ENCODE results near the gene C2CD3. TPM values are rescaled to one million over a fixed set of nuclear protein-coding genes. Genes with fewer than 3 reads are reported as not detected.
"Not testable (repeated sequence)": the region's sequence is repeated elsewhere in the genome, so short reads cannot be mapped to it uniquely, and the experiment has no call there.

Gene C2CD3
- total and polyA plus RNA-seq, 9 donors, result 14.5 to 25.8 (median 18.5) TPM

DNA sequence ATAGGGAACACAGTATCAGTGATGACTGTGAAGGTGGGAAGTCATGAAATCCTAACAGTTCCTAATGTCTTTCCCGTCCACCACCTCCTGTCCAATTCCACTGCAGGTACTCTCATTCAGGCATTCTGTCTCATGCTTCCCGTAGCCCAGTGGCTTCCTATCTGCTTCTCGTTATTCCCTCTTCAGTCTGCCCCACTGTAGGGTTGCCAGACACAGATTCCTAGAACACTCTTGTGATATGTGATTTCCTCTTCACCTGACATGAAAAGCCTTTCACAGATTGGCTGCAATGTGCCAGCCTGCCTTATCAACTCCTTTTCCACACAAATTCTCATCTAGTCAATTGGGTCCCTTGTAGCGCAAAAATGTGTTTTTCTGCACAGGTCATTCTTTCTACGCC, 49.0 kb downstream of the C2CD3 start:
- Histone ChIP-seq H3K4me1 (ENCODE audit: control insufficient read depth, insufficient read depth, low read length) (no peaks in the 10 kb centered on the region), H3K4me3 (ENCODE audit: low read length) (no peak overlapping the region), H3K27me3 (ENCODE audit: control insufficient read depth, insufficient read depth, low read length) (no peaks in the 10 kb centered on the region), H3K36me3 (ENCODE audit: control insufficient read depth, insufficient read depth, low read length) (peaks cover 14% of the 10 kb centered on the region), H3K9me3 (replicated peaks; ENCODE audit: control insufficient read depth, low read depth, low read length) (no peaks in the 10 kb centered on the region), H3K27ac (ENCODE audit: low read length) (no peak overlapping the region)
- no peak for DNase-seq
- 82% methylated on average over 5 of the region's 5 CpGs for WGBS (ENCODE audit: insufficient coverage)

DNA sequence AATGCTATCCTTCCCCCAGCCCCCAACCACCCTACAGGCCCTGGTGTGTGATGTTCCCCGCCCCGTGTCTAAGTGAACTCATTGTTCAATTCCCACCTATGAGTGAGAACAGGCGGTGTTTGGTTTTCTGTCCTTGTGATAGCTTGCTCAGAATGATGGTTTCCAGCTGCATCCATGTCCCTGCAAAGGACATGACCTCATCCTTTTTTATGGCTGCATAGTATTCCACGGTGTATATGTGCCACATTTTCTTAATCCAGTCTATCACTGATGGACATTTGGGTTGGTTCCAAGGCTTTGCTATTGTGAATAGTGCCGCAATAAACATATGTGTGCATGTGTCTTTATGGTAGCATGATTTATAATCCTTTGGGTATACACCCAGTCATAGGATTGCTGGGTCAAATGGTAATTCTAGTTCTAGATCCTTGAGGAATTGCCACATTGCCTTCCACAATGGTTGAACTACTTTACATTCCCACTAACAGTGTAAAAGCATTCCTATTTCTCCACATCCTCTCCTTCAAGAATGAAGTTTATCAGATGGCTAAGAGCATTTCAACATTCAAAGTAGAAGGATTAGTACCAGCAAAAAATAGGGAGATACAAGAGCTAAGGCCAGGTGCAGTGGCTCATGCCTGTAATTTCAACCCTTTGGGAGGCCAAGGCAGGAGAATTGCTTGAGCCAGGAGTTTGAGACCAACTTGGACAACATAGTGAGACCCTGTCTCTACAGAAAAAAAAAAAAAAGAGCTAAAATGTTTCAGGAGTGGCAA, 50.4 kb downstream of the C2CD3 start:
- H3K27ac ChIP-seq (ENCODE audit: low read length); H3K4me1 ChIP-seq (ENCODE audit: control insufficient read depth, insufficient read depth, low read length); DNase-seq; H3K9me3 ChIP-seq (replicated peaks; ENCODE audit: control insufficient read depth, low read depth, low read length); H3K4me3 ChIP-seq (ENCODE audit: low read length); H3K27me3 ChIP-seq (ENCODE audit: control insufficient read depth, insufficient read depth, low read length): not testable (repeated sequence)
- WGBS (ENCODE audit: insufficient coverage), result 100% methylated on average over 3 of the region's 5 CpGs
- H3K36me3 ChIP-seq (ENCODE audit: control insufficient read depth, insufficient read depth, low read length), result peaks cover 14% of the 10 kb centered on the region

DNA sequence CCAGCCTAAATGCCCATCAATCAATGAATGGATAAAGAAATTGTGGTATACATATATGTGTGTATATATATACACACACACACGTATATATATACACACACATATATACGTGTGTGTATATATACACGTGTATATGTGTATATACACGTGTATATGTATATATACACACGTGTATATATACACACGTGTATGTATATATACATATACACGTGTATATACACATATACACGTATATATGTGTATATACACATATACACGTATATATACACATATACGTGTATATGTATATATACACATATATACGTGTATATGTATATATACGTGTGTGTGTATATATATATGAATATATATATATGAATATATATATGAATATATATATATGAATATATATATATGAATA, 54.1 kb downstream of the C2CD3 start:
- no CpG with 5 or more reads among the region's 12 CpGs for WGBS (ENCODE audit: insufficient coverage)
- Histone ChIP-seq H3K27ac (ENCODE audit: low read length) (no peak overlapping the region), H3K4me1 (ENCODE audit: control insufficient read depth, insufficient read depth, low read length) (no peaks in the 10 kb centered on the region), H3K4me3 (ENCODE audit: low read length) (no peak overlapping the region), H3K36me3 (ENCODE audit: control insufficient read depth, insufficient read depth, low read length) (peaks cover 32% of the 10 kb centered on the region), H3K27me3 (ENCODE audit: control insufficient read depth, insufficient read depth, low read length) (no peaks in the 10 kb centered on the region), H3K9me3 (replicated peaks; ENCODE audit: control insufficient read depth, low read depth, low read length) (peaks cover 4% of the 10 kb centered on the region)
- DNase-seq, result no peak

DNA sequence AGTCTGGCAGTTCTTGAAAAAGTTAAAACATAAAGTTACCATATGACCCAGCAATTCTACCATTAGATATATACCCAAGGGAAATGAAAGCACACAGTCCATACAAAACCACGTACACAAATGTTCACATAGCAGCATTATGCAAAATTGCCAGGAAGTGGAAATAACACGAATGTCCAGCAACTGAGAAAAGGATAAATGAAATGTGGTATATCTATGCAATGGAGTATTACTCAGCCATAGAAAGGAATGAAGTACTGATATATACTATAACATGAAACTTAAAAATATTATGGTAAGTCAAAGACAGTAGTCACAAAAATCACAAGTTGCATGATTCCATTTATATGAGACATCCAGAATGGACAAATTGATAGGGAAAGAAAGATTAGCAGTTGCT, 57.9 kb downstream of the C2CD3 start:
- Histone ChIP-seq H3K9me3 (replicated peaks; ENCODE audit: control insufficient read depth, low read depth, low read length) (peaks cover 4% of the 10 kb centered on the region), H3K4me1 (ENCODE audit: control insufficient read depth, insufficient read depth, low read length) (no peaks in the 10 kb centered on the region), H3K36me3 (ENCODE audit: control insufficient read depth, insufficient read depth, low read length) (peaks cover 27% of the 10 kb centered on the region), H3K27me3 (ENCODE audit: control insufficient read depth, insufficient read depth, low read length) (no peaks in the 10 kb centered on the region), H3K27ac (ENCODE audit: low read length) (no peak overlapping the region), H3K4me3 (ENCODE audit: low read length) (no peak overlapping the region)
- DNase-seq, result no peak
- WGBS (ENCODE audit: insufficient coverage), result no CpG with 5 or more reads among the region's 2 CpGs

DNA sequence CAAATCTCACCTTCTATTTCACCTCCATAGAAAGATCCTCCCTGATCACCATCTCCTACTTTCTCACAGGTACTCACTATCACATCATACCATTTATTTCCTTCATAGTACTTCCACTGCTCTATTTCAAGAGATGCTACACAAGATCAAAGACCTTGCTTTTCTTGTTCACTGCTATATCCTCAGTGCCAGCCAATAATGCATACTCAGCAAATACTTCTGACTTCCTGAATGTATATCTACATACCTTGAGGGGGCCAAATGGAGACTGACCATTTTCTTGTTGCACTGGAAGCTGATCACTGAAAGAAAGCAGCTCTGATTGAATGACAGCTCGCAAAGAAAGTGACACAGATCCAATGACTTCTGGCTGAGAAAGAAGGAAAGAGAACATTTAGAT, 64.7 kb downstream of the C2CD3 start:
- no peak overlapping the region for H3K27ac ChIP-seq (ENCODE audit: low read length)
- H3K9me3 ChIP-seq (replicated peaks; ENCODE audit: control insufficient read depth, low read depth, low read length), result no peaks in the 10 kb centered on the region
- no CpG with 5 or more reads among the region's 1 CpG for WGBS (ENCODE audit: insufficient coverage)
- no peaks in the 10 kb centered on the region for H3K27me3 ChIP-seq (ENCODE audit: control insufficient read depth, insufficient read depth, low read length)
- no peaks in the 10 kb centered on the region for H3K4me1 ChIP-seq (ENCODE audit: control insufficient read depth, insufficient read depth, low read length)
- H3K36me3 ChIP-seq (ENCODE audit: control insufficient read depth, insufficient read depth, low read length), result peaks cover 18% of the 10 kb centered on the region
- no peak overlapping the region for H3K4me3 ChIP-seq (ENCODE audit: low read length)
- no peak for DNase-seq

DNA sequence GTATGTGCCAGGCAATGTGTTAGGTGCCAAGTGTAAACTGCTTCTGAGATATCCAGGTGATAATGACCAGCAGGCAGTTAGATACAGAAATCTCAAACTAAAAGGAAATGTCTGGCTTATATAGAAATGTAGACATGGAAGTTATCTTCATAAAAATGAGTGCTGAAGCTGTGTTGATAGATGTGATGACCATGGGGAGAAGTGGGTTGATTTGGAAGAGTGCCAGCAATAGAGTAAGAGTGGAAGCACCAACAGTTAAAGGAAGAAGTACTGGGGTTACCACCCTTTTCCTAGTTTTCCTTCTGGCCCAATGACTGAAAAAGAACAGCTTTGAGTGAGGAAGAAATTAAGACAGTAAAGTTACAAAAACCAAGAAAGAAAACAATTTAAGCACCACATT, 68.5 kb downstream of the C2CD3 start:
- Histone ChIP-seq H3K4me1 (ENCODE audit: control insufficient read depth, insufficient read depth, low read length) (no peaks in the 10 kb centered on the region), H3K4me3 (ENCODE audit: low read length) (no peak overlapping the region), H3K9me3 (replicated peaks; ENCODE audit: control insufficient read depth, low read depth, low read length) (no peaks in the 10 kb centered on the region), H3K27ac (ENCODE audit: low read length) (no peak overlapping the region), H3K27me3 (ENCODE audit: control insufficient read depth, insufficient read depth, low read length) (no peaks in the 10 kb centered on the region), H3K36me3 (ENCODE audit: control insufficient read depth, insufficient read depth, low read length) (peaks cover 19% of the 10 kb centered on the region)
- DNase-seq, result no peak

DNA sequence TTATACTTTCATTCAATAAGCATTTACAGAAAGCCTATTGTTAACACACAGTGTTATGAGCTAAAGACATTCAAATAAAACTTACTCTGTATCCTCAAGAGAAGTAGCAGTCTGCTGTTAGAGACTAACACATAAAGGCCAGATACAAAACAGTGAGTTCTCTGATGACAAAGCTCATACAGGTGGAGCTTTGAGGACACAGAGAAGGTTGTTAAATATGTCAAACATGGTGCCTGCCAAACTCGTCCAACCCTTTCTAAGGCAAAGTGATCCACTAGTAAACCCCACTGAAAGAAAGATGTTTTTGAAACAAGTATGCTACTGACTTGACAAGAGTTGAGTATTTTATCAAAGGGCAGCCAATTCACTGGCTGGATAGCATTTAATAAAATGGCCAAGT, 70.1 kb downstream of the C2CD3 start:
- Histone ChIP-seq H3K27ac (ENCODE audit: low read length) (no peak overlapping the region), H3K4me1 (ENCODE audit: control insufficient read depth, insufficient read depth, low read length) (no peaks in the 10 kb centered on the region), H3K4me3 (ENCODE audit: low read length) (no peak overlapping the region), H3K27me3 (ENCODE audit: control insufficient read depth, insufficient read depth, low read length) (no peaks in the 10 kb centered on the region), H3K9me3 (replicated peaks; ENCODE audit: control insufficient read depth, low read depth, low read length) (no peaks in the 10 kb centered on the region), H3K36me3 (ENCODE audit: control insufficient read depth, insufficient read depth, low read length) (peaks cover 18% of the 10 kb centered on the region)
- DNase-seq, result no peak
- WGBS (ENCODE audit: insufficient coverage), result no CpG with 5 or more reads among the region's 1 CpG

DNA sequence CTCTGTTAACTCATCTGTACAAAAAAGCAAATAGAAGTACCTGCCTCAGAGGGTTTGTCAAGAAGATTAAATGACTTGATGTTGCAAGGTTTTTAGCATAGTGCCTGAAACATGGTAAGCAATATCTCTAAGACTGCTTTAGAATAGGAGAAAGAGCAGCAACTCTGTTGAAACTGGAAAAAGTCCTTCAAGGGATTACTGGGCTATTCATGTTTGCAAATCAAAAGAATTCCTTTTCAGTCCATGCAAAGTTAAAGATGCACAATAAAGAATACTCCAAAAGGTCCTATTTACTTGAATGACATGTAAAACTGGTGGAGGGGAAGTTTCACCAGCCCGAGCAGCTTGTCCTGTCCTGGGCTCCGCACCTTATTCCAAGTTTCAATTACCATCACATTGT, 70.6 kb downstream of the C2CD3 start:
- peaks cover 13% of the 10 kb centered on the region for H3K36me3 ChIP-seq (ENCODE audit: control insufficient read depth, insufficient read depth, low read length)
- no CpG with 5 or more reads among the region's 2 CpGs for WGBS (ENCODE audit: insufficient coverage)
- DNase-seq, result no peak

DNA sequence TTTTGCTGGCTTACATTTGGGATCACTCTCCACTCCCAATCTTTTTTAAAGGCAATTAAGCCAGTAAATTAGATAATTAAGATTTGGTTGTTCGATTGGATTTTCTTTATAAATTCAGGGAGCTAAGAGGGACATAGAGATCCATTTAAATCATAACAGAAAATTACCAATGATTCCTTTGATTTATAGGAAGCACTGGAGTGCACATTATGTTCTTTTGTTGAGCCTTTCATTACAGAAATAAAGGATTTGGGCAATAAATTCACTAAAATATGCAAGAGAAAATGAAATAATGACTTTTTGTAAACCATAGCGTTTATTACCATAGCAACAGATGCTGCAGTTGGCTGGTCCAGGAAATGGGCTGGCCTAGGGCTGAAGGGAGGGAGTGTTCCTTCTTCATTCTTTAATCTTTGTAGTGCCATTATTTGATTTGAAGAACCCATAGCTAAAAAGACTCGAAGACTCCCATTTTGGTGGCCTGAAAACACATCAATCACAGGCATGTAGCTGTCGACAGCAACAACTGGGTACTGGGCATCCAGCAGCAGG, 73.0 kb downstream of the C2CD3 start:
- no peaks in the 10 kb centered on the region for H3K4me1 ChIP-seq (ENCODE audit: control insufficient read depth, insufficient read depth, low read length)
- no peaks in the 10 kb centered on the region for H3K9me3 ChIP-seq (replicated peaks; ENCODE audit: control insufficient read depth, low read depth, low read length)
- WGBS (ENCODE audit: insufficient coverage), result no CpG with 5 or more reads among the region's 4 CpGs
- no peak overlapping the region for H3K27ac ChIP-seq (ENCODE audit: low read length)
- no peak for DNase-seq
- peaks cover 17% of the 10 kb centered on the region for H3K36me3 ChIP-seq (ENCODE audit: control insufficient read depth, insufficient read depth, low read length)
- H3K27me3 ChIP-seq (ENCODE audit: control insufficient read depth, insufficient read depth, low read length), result no peaks in the 10 kb centered on the region
- H3K4me3 ChIP-seq (ENCODE audit: low read length), result no peak overlapping the region

More for the DNA sequence above, 70.6 kb downstream of the C2CD3 start:
- H3K27me3 ChIP-seq (ENCODE audit: control insufficient read depth, insufficient read depth, low read length), result no peaks in the 10 kb centered on the region
- no peak overlapping the region for H3K27ac ChIP-seq (ENCODE audit: low read length)
- no peaks in the 10 kb centered on the region for H3K9me3 ChIP-seq (replicated peaks; ENCODE audit: control insufficient read depth, low read depth, low read length)
- no peak overlapping the region for H3K4me3 ChIP-seq (ENCODE audit: low read length)
- no peaks in the 10 kb centered on the region for H3K4me1 ChIP-seq (ENCODE audit: control insufficient read depth, insufficient read depth, low read length)

DNA sequence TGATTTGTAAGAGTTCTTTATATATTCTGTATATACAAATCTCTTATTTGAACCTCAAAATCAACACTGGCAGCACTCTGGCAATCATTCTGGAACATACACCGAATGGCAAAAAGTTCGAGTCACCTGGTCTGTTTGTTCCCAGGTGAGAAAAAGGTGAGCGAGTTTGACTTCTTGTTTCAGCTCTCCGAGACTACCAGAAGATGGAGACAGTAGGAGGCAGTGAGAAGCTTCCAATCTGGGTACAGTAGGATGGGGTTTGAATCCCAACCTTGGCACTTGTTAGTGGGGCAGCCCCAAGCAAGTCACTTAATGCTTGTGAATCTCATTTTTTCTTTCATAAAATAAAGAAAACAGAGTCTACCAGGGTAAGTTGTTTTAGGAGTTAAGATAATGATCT, 76.4 kb downstream of the C2CD3 start:
- Histone ChIP-seq H3K4me1 (ENCODE audit: control insufficient read depth, insufficient read depth, low read length) (no peaks in the 10 kb centered on the region), H3K9me3 (replicated peaks; ENCODE audit: control insufficient read depth, low read depth, low read length) (no peaks in the 10 kb centered on the region), H3K36me3 (ENCODE audit: control insufficient read depth, insufficient read depth, low read length) (peaks cover 32% of the 10 kb centered on the region), H3K27me3 (ENCODE audit: control insufficient read depth, insufficient read depth, low read length) (no peaks in the 10 kb centered on the region), H3K27ac (ENCODE audit: low read length) (no peak overlapping the region), H3K4me3 (ENCODE audit: low read length) (no peak overlapping the region)
- WGBS (ENCODE audit: insufficient coverage), result 100% methylated on average over 1 of the region's 4 CpGs
- DNase-seq, result no peak

Data from muscle of leg (tissue), 11 donors.